Inflammatory macrophage treated with lipopolysaccharide for 4 hours (primary cell): ENCODE measurements around the gene GJA3.

ENCODE experiments used
- DNase-seq: peaks from one replicate; pipeline ENCODE4 v3.0.0-alpha.2; 2020

Gene GJA3

DNA sequence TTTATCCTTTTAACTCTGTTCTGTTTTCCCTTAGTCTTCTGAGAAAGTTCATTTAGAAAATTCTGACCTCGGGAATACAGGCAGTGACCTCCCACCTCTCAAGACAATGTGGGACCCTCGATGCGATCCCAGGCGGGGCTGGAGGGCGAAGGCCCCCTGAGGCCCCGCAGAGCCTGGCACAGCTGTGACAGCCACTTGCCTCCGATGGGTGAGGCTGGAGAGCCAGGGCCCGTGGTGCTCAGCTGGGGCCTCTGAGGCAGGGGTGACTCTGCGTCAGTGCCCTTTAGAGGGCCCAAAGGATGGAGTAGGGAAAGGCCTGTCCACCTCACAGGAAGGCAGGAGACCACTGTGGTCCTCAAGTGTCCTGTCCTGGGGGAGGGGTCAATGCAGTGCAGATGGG, 10.3 kb downstream of the GJA3 start:
- DNase-seq = no peak

DNA sequence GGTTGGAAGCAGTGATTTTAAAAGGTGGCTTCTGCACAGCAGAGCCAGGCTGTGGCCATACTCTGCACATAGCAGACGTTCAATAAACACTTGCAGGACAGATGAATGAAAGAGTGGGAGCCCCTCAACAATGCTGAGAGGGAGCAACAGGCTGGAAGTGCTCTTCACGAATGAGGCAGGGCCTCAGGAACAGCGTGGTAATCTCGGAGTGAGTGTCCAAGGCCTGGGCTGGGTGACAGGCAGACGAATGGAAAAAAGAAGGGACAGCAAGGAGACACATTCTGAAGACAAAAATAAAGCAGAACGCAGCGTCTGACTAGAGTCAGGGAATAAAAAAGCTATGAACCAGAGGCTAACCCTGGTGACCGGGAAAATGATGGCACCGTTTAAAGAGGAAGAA, 11.1 kb downstream of the GJA3 start:
- DNase-seq = no peak

GRCh38 chr13:20148501-20149183, 12.2 kb downstream of the GJA3 start:
- no peak for DNase-seq

DNA sequence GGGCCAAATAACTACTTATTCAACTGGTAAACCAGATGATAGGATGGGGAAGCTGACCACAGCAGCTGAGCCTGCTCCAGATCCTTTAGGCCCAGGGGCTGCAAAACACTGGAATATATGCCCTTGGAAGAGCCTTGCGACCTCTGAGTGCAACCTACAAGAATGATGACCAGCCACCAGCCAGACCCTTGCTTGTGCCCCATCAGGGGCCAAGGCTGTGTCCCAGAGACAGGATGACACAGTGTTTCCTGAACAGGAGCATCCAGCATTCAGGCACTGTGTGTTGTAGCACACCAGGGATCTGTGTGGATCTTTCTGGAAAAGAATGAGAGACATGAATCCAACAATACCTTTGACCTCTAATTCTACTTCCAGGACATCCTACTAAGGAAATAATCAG, 14.5 kb downstream of the GJA3 start:
- DNase-seq = no peak

GRCh38 chr13:20145521-20145920, 15.3 kb downstream of the GJA3 start:
- no peak for DNase-seq

DNA sequence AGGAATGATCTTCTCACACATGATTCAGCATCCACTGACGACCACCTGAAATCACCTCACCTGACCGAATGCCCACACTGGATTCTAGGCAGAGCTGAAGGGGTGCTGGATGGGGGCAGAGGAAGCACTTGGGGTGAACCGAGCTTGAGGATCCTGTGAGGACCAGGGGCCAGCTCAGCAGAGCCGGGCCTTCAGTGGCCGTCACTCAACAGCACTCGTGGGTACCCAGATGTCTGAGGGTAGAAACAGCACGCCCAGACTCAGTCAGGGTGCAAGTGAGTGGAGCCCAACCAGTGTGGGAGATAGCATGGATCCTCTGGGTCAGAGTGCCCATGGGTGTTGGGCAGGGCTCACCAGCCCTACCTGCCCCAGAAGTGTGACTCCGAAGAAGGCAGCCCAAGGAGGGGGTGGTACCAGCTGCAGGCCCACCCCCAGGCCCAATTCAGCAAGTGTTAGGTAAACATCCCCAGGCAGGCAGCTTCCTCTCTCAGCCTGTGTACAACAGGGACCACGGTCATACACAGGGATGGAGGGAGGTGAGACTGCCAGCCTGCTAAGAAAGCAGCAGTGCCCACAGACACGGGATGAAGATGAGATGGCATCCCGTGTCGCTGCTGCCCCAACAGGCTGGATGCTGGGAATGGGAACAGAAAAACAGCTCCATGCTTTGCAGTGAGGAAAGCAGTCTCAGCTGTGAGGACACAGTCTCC, 16.6 kb downstream of the GJA3 start:
- no peak for DNase-seq

GRCh38 chr13:20142927-20143480, 17.8 kb downstream of the GJA3 start:
- no peak for DNase-seq

- no peak for DNase-seq
Observed at GRCh38 chr13:20142023-20142926, 18.6 kb downstream of the GJA3 start.

DNA sequence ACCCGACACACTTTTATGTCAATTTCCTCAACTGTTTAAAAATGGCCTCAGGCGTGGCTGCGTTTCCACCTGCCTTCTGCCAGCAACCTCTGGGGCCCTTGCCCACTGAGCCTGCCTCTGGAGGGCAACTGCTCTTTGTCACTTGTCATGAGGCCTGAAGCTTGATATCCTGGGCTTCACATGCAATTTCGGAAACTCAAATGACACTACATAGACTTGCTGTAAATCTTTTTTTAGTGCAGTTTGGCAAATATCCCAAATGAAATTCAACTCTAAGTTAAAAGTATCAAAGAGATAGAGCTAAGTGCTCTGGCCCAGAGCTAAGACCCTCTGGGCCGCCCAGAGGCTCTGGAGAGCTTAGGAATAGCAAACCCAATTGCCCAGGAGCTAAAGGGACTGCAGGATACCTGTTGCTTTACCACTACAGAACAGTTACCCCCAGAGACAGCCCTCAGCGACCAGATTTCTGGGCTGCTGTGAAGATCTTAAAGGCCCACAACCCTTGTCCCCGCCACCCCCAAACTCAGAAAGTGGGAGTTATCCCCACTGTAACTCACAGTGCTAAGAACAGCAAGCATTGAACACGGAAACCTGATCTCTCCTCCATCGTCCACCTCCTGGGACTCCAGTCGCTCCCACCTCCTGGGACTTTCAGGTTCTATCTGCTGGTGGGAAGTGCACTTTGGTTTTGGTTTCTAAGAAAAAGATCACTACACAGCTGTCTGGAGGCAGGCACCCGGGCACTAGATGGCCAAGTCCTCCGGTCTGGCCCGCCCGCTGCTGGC, 19.4 kb downstream of the GJA3 start:
- DNase-seq = no peak

DNA sequence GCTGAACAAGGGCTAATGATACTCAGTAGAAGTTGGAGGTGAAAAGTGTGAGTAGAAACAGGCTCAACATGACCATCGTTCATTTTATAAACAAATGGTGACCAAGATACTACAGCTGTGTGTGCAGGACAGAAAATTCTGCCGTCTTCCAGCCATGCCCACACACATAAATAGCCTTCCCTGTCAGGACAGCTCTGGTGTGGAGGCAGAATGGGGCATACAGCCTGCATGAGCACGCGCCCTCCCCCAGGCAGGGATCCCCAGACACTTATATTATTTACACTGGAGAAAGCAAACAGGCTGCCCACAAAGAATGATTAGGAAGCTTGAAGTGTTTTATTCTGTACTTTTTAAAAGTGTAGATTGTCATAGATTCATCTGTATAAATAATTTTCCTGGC, 20.4 kb downstream of the GJA3 start:
- DNase-seq = no peak

DNA sequence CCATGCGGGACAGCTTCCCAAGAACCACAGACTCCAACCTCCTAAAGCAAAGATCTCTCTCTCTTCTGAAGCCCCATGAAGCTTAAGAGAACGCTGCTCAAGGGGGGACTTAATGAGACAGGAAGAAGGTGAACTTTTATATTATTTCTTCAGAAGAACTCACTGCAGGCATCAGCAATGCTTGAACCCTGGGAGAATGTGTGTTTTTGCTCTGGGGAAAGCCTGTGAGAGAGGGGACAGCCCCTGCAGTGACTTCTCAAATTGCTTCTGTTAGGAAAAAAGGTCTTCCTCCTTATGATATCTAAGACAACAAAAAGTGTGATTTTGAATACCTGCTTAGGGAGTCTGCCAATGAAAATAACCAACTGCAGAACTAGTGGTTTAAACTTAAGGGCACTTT, 23.0 kb downstream of the GJA3 start:
- DNase-seq = no peak

- peak; percentile 30 for DNase-seq
Observed at GRCh38 chr13:20136781-20137703, 23.8 kb downstream of the GJA3 start.

GRCh38 chr13:20134732-20135131, 26.1 kb downstream of the GJA3 start:
- DNase-seq = no peak

DNA sequence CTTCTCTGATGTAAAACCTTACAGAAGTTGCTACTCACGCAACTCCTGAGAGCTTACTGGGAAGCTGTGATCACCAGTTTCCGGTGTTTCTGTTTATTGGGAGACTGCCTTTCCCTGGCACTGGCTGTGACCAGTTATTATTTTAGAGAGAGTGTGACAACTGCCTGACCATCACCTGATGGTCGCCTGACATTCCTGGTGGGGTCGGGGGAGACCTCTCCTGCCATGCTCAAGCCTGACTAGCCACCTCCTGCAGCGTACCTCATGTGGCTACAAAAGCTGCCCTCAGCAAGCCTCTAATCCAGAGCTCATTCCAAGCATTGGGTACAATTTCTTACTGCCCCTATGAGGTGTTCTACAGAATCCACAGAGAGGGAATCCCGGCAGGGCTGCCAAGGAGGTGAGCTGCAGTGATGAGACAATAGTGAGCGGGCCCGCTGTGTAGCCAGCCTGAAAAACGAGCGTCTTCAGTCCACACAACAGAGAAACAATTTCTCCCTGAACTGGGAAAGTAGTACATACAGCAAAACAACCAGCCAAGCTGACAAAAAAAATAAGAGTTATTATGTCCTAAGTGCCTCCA, 28.7 kb downstream of the GJA3 start:
- no peak for DNase-seq

DNA sequence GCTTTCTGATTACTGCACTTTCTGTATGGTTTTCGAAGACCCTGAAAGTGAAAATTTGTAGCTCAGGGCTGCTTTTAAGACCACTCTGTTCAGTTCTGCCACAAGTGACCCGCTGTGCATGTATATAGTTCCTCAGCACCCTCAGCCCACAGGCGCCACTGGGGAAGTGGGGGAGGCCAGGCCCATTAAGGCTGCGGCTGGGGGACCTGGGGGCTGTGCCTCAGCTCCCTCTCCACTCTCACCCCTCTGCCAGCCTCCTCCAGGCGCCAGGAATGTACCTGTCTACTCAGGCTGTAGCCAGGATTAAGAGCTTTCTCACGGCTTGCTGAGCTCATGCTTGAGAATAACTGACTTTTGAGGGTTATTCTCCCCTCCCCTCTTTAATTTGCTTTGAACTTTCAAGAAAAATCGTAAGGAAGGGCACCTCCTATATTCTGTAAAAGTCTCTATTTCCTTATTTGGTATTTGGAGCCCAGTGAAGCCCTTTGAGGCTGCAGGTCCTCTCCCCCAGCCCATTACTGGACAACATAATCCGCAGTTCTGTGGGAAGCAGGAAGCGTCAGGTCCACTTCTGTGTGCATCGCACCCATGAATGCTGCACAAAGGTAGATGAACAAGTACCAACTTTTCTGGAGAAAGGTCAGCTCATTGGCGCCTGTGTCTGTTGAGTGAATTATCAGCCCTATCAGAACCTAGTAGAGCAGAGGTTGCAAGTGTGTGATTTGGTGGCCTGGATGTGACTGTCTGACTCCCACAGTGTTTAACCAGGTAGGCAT, 29.6 kb downstream of the GJA3 start:
- no peak for DNase-seq

- DNase-seq = no peak
Observed at GRCh38 chr13:20130652-20131051, 30.2 kb downstream of the GJA3 start.

GRCh38 chr13:20130012-20130411, 30.8 kb downstream of the GJA3 start:
- no peak for DNase-seq

GRCh38 chr13:20129076-20129475, 31.8 kb downstream of the GJA3 start:
- DNase-seq = no peak

DNA sequence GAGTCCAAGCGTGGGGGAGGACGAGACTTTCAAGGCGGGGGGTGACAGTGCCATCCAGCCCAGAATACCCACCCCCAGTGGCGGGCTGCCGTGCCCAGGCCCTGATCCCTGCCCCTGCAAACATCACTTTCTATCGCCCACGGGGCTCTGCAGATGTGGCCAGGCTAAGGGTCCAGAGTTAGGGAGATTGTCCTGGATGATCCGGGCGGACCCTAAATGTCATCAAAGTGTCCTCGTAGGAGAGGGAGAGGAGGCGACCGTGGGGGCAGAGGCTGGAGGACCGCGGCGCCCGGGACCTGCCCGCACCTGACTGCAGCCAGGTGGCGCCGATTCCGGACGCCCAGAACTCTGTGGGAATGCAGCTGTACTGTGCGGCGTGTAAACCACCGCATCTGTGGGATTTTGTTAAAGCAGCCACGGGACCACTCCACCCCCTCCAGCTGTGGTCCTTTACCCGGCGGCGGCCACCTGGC, 32.4 kb downstream of the GJA3 start:
- no peak for DNase-seq
